Bronchial epithelial cell (primary cell): ENCODE measurements around the gene EML1. TPM values are rescaled to one million over a fixed set of nuclear protein-coding genes. Genes with fewer than 3 reads are reported as not detected.

Experiments
- DNase-seq: peaks from one replicate; pipeline ENCODE4 v3.0.0-alpha.2; 2010; ENCODE audit warnings: low read depth
- FAIRE-seq: peaks from 2 replicates; lab custom pipeline; 2011; peaks lifted over from hg19 to GRCh38; lab: Jason Lieb, UNC
- H3K27me3 ChIP-seq: 2 replicates; pipeline ENCODE4 v1.5.1; 2011; ENCODE audit warnings: low read length; ENCODE audit not compliant: control insufficient read depth, insufficient read depth
- H3K36me3 ChIP-seq: 2 replicates; pipeline ENCODE4 v1.5.1; 2011; ENCODE audit warnings: low read length; ENCODE audit not compliant: control insufficient read depth, insufficient read depth
- H3K4me3 ChIP-seq: 2 replicates; pipeline ENCODE4 v1.5.1; 2011; ENCODE audit warnings: mild to moderate bottlenecking, low read depth, low read length, control low read depth
- total RNA-seq: library from RNA; depleted of rRNA; stranded (reverse); fragments of >200 nt; gene quantifications from 2 replicates; pipeline ENCODE4 v1.2.1, GENCODE V29; 2014
- TF ChIP-seq, protein P1 (sequence below): IDR thresholded peaks from 2 replicates; pipeline ENCODE4 v1.5.1; 2011; ENCODE audit warnings: mild to moderate bottlenecking, moderate library complexity, low read length, control low read depth, inconsistent platforms; ENCODE audit not compliant: insufficient read depth, severe bottlenecking

EML1 gene
- total RNA-seq, 1 donor from 2014 or later, result 1.8 TPM

DNA sequence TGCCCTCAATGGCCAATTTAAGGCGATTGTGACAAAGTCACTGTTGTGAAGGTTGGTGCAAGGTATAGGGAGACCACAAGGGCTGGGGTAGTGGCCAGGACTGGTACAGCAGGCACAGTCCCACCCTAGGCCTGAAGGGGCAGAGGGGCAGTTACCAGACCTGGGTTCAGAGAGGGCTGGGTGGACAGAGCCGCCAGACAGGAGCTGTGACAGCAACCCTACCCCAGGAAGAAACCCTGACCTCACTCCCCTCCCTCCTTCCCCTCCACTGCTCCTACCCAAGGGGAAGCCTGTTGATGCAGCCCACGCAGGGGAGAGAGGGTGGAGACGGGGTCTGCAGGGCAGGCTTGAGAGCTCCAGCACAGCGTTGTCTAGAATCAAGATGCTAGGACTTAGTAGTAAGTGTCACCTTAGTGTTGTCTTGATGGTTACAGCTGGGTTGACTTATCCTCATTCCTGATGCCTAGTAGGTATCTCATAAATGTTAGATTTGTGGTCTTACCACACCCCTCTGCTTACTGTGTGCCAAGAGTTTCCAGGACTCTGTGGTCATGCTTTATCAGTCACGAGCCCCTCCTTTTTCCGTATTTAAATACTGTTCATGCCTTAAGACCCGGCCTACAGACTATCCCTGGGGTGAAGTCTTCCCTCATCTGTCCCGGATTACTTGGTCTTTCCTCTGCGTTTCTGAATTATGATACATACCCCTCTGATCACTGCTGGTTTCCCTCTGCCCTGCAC lies 14.4 kb downstream of the EML1 start:
- FAIRE-seq (no peak), DNase-seq (no peak)
- Histone ChIP-seq H3K27me3 (no peaks in the 10 kb centered on the region), H3K36me3 (no peaks in the 10 kb centered on the region), H3K4me3 (no peak overlapping the region)
- TF ChIP-seq, protein P1, sequence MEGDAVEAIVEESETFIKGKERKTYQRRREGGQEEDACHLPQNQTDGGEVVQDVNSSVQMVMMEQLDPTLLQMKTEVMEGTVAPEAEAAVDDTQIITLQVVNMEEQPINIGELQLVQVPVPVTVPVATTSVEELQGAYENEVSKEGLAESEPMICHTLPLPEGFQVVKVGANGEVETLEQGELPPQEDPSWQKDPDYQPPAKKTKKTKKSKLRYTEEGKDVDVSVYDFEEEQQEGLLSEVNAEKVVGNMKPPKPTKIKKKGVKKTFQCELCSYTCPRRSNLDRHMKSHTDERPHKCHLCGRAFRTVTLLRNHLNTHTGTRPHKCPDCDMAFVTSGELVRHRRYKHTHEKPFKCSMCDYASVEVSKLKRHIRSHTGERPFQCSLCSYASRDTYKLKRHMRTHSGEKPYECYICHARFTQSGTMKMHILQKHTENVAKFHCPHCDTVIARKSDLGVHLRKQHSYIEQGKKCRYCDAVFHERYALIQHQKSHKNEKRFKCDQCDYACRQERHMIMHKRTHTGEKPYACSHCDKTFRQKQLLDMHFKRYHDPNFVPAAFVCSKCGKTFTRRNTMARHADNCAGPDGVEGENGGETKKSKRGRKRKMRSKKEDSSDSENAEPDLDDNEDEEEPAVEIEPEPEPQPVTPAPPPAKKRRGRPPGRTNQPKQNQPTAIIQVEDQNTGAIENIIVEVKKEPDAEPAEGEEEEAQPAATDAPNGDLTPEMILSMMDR, result no peak

DNA sequence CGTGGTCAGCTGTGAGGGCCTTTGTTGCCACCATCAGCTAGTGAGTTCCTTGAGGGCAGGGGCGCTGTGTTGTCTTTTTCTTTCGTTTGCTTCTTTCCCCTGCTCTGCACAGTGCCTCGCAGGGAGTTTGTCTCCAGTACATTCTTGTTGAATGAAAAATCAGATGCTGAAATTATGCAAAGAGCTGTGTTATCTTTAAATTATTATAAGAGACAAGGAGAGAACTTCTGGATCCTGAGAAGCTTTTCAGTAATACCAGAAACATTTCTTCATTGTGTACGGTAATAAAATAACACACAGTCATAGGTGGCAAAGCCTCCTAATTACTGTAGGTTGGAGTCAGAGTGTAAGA lies 14.9 kb downstream of the EML1 start:
- TF ChIP-seq, protein P1, result no peak
- DNase-seq, result no peak
- no peak for FAIRE-seq
- H3K4me3 ChIP-seq, result no peak overlapping the region
- H3K36me3 ChIP-seq, result no peaks in the 10 kb centered on the region
- no peaks in the 10 kb centered on the region for H3K27me3 ChIP-seq

DNA sequence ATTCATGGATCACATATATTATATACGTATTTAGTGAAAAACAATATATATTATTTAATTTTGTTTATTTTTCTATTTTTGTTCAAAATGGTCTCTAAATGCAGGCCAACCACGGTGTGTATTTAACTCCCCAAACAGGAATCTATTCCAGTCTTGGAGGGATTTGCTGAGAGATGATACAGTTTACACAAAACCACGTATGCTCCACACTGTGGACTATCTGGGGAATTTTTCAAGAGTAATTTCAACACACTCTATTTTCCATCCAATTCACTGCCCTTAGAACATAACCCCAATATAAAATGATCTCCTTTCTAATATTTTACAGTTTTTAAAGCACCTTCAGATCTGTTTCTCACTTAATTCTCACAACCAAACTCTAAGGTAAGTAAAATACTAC lies 15.3 kb downstream of the EML1 start:
- no peaks in the 10 kb centered on the region for H3K36me3 ChIP-seq
- DNase-seq (no peak), FAIRE-seq (no peak)
- TF ChIP-seq, protein P1, result no peak
- H3K27me3 ChIP-seq, result no peaks in the 10 kb centered on the region
- no peak overlapping the region for H3K4me3 ChIP-seq

DNA sequence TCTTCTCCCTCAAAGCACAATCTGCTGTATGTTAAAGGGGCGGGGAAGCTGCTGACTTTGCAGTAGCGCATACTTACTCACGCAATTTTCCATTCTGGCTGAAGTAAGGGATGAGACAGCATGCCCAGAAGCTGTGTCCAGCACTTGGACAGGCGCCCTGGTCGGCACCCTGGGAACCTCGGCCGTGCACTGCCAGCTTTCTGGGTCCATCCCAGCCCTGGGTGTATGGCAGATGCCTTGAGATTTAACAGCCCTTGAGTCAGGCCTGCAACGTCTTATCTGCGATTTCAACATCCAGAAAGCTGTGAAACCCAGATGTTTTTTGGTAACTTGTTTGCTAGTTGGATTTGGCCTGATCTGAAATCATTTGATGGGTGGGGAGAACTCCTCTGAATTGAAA lies 16.1 kb downstream of the EML1 start:
- Histone ChIP-seq H3K27me3 (no peaks in the 10 kb centered on the region), H3K4me3 (no peak overlapping the region), H3K36me3 (no peaks in the 10 kb centered on the region)
- FAIRE-seq (no peak), DNase-seq (no peak)
- TF ChIP-seq, protein P1, result no peak

DNA sequence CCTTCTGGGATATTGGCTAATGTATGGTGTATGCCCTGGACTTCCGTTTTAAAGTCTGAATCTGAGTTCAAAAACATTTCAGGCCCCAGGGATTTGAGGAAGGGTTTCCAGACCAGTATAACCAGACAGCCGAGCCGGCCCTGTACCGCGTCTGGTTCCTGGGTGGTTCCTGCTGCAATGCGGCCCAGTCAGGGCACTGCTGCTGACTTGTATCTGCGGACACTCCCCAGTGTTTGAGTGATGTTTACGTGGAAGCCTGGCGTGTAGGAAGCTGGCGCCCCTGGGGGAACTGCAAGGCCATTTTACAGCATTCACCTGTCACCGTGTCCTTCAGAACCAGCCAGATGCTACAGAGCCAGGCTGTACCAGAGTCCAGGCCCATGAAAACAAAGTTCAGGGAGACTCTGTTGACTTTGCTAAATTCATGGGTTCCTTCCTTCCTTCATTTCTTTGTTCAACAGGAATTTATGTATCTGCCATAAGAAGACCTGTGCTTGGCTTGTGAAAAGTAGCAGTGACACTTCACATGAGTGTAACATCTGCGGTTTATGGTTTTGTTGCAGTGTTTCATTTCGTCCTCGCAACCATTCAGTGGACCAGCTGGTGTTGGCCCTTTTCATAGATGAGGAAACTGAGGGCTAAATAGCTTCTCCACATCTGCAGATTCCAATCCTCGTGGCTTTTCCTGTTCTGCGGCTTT lies 16.8 kb downstream of the EML1 start:
- DNase-seq (no peak), FAIRE-seq (no peak)
- TF ChIP-seq, protein P1, result no peak
- Histone ChIP-seq H3K36me3 (no peaks in the 10 kb centered on the region), H3K27me3 (no peaks in the 10 kb centered on the region), H3K4me3 (no peak overlapping the region)

DNA sequence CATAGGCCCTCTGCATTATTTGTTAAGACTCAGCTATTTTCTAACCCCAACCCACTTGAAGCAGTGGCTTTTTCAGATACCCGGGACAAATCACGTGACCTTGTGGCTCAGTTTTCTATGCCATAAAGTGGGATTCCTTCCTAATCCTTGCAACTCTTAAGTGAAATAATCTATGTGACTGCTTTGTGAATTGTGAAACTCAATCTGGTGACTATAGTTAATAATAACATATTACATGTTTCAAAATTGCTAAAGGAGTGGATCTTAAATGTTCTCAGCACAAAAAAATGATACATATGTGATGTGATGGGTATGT lies 17.3 kb downstream of the EML1 start:
- H3K27me3 ChIP-seq, result no peaks in the 10 kb centered on the region
- no peak overlapping the region for H3K4me3 ChIP-seq
- TF ChIP-seq, protein P1, result no peak
- FAIRE-seq (no peak), DNase-seq (no peak)
- H3K36me3 ChIP-seq, result no peaks in the 10 kb centered on the region
